Nephron (organoid): Measurements from ENCODE around the gene ASB1.

Experiments
- H3K27ac Mint-ChIP-seq, 3 experiments: 2 replicates each; pipeline ENCODE4 v1.8.0; 2020; ENCODE audit warnings: mixed read lengths in 3 of 3, mild to moderate bottlenecking in 2 of 3, moderate library complexity in 1 of 3
- H3K27me3 Mint-ChIP-seq: 2 replicates; pipeline ENCODE4 v1.8.0; 2021; ENCODE audit warnings: low read depth, mild to moderate bottlenecking, moderate library complexity, mixed read lengths
- H3K36me3 Mint-ChIP-seq: 2 replicates; pipeline ENCODE4 v1.8.0; 2020; ENCODE audit warnings: low read depth, mixed read lengths
- H3K4me1 Mint-ChIP-seq: 2 replicates; pipeline ENCODE4 v1.8.0; 2020; ENCODE audit warnings: mixed read lengths
- H3K4me3 Mint-ChIP-seq, 3 experiments: 2 replicates each; pipeline ENCODE4 v1.8.0; 2020; ENCODE audit warnings: mild to moderate bottlenecking in 3 of 3, mixed read lengths in 3 of 3, moderate library complexity in 2 of 3
- H3K9me3 Mint-ChIP-seq: 2 replicates; pipeline ENCODE4 v1.8.0; 2020; ENCODE audit warnings: mixed read lengths
- TF ChIP-seq, protein P1 (sequence below), 3 experiments: fragments of 200-600 bp; sonication (generic); IDR thresholded peaks; one replicate each; pipeline ENCODE4 v1.5.0; 2021; ENCODE audit warnings: antibody characterized with exemption in 3 of 3; ENCODE audit not compliant: unreplicated experiment in 3 of 3

ASB1 gene

DNA sequence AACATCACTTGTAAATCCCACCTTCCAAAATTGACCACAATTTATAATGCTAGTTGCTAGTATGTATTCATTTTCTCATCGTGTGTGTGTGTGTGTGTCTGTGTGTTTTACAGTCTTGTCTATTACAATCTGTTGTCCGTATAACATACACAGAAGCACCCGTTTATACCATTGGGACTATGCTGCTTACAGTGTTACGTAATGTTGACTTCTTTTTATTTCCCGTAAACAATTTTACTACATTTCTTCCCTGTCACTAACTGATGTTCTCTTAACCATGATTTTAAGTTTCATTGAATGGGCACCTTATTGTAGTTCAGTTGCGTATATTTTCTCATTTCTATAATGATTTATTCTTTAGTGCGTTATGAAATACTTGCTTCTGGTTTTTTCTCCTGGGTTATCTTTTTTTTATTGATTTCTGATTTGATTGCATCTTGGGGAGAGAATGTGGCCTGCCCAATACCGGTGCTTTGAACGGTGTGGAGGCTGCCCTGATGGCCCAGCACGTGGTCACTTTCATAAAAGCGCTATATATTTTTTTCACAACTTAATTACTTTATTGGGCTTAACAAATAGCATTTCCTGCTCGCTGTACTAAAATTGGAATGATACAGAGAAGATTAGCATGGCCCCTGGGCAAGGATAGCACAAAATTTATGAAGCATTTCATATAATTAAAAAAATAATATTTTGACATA, 14.5 kb upstream of the ASB1 start:
- Mint-ChIP-seq H3K4me1 (peaks cover 4% of the 10 kb centered on the region), H3K9me3 (peaks cover 6% of the 10 kb centered on the region), H3K27ac (no peak overlapping the region), H3K36me3 (peaks cover 7% of the 10 kb centered on the region), H3K4me3 (no peak overlapping the region), H3K27me3 (no peaks in the 10 kb centered on the region)
- TF ChIP-seq, protein P1, sequence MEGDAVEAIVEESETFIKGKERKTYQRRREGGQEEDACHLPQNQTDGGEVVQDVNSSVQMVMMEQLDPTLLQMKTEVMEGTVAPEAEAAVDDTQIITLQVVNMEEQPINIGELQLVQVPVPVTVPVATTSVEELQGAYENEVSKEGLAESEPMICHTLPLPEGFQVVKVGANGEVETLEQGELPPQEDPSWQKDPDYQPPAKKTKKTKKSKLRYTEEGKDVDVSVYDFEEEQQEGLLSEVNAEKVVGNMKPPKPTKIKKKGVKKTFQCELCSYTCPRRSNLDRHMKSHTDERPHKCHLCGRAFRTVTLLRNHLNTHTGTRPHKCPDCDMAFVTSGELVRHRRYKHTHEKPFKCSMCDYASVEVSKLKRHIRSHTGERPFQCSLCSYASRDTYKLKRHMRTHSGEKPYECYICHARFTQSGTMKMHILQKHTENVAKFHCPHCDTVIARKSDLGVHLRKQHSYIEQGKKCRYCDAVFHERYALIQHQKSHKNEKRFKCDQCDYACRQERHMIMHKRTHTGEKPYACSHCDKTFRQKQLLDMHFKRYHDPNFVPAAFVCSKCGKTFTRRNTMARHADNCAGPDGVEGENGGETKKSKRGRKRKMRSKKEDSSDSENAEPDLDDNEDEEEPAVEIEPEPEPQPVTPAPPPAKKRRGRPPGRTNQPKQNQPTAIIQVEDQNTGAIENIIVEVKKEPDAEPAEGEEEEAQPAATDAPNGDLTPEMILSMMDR (IDR thresholded peaks at IDR 0.05; ENCODE audit: unreplicated experiment in 3 of 3): no peak

DNA sequence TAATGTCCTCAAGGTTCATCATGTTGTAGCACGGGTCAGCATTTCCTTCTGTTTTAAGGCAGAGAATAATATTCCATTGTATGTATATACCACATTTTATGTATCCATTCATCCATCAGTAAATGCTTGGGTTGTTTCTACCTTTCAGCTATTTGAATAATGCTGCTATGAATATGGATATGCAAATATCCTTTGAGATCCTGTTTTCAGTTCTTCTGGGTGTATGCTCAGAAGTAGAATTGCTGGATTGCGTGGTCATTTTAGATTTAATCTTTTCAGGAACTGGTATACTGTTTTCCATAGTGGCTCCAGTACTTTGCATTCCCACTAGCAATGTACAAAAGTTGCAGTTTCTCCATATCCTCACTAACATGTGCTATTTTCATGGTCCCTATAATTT, 13.4 kb upstream of the ASB1 start:
- no peaks in the 10 kb centered on the region for H3K27me3 Mint-ChIP-seq
- peaks cover 6% of the 10 kb centered on the region for H3K9me3 Mint-ChIP-seq
- peaks cover 7% of the 10 kb centered on the region for H3K36me3 Mint-ChIP-seq
- H3K4me1 Mint-ChIP-seq: peaks cover 4% of the 10 kb centered on the region
- no peak overlapping the region for H3K4me3 Mint-ChIP-seq
- H3K27ac Mint-ChIP-seq: no peak overlapping the region
- TF ChIP-seq, protein P1 (IDR thresholded peaks at IDR 0.05; ENCODE audit: unreplicated experiment in 3 of 3): no peak

DNA sequence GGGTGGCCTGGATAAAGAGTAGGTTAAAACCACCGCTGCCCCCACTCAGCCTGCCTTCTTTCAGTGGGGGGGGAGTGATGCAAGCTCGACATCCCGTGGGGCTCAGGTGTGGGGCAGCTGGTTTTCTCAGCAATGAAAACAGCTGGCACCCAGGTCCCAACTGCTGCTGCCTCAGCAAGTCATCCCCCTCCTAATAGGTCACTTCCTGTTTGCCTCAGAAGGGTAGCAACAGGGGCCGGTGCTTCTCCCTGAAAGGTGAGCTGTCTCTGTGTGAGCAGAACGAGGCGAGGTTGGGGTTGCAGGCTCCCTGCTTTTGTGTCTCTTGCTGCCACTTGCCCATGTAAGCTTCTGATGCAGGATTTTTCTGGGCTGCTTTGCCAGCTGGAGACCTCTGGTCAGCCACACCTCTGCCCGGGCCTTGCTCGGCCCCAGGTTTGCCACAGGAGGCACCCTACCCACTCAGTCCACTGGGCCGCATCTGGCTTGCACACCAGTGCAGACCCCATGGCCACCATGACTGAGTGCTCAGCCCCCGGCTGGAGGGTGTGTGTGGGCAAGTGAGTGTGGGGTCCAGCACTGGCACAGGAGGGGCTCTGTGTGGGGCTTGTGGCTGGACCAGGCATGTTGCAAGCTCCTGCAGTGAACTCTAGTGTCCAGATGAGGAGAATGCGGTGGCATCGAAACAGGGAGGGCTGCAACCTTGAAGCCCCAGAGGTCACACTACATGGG, 11.5 kb upstream of the ASB1 start:
- Mint-ChIP-seq H3K36me3 (peaks cover 3% of the 10 kb centered on the region), H3K27ac (no peak overlapping the region), H3K4me3 (no peak overlapping the region), H3K27me3 (no peaks in the 10 kb centered on the region), H3K4me1 (peaks cover 22% of the 10 kb centered on the region), H3K9me3 (peaks cover 6% of the 10 kb centered on the region)
- TF ChIP-seq, protein P1 (IDR thresholded peaks at IDR 0.05; ENCODE audit: unreplicated experiment in 3 of 3): no peak

DNA sequence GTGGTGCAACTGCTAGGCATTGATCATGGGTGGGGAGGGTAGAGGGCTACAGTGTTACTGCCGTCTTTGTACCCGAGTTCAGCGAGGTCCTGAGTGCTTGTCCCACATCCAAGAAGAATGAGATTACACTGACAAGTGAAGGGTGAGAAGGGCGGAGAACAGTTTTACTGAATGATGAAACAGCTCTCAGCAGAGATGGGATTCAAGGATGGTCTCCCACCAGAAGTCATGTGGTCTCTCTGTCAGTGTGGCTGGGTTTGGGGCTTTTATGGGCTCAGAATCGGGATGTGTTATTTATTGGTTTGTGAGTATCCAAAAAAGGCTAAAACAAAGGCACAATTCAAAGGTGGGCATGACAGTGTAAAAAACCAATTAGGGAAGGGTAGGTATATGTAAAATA, 10.8 kb upstream of the ASB1 start:
- no peaks in the 10 kb centered on the region for H3K36me3 Mint-ChIP-seq
- H3K4me3 Mint-ChIP-seq: no peak overlapping the region
- peaks cover 29% of the 10 kb centered on the region for H3K4me1 Mint-ChIP-seq
- H3K9me3 Mint-ChIP-seq: peaks cover 6% of the 10 kb centered on the region
- no peak overlapping the region for H3K27ac Mint-ChIP-seq
- TF ChIP-seq, protein P1 (IDR thresholded peaks at IDR 0.05; ENCODE audit: unreplicated experiment in 3 of 3): no peak
- no peaks in the 10 kb centered on the region for H3K27me3 Mint-ChIP-seq

DNA sequence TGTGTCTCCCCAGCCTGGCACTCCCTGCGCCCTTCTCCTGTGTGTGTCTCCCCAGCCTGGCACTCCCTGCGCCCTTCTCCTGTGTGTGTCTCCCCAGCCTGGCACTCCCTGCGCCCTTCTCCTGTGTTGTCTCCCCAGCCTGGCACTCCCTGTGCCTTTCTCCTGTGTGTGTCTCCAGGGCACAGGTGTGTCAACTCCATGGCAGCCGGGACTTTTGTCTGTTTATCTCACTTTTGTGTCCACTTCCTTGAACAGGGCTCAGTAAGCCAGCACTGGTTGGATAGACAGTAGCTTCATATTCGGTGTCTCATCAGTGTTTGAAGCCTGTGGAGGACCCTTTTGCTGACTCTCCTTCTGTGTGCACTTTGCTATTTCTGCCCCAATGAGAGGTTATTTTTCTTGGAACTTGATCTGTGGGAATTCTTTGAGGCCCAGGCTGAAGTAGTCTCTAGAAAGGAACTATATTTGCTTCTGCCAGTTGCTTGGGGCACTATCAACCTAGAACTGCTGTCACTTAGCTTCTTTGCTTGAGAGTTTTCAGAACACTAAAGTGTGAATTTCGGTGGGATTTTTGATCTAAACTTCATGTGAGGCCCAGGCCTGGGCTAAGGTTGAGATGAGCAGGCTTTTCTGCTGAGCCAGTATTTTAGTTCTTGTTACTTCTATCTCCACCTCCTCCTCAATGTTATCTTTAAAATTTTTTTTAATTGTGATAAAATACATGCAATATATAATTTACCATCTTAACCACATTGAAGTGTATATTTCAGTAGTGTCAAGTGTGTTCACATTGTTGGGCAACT, 8.3 kb upstream of the ASB1 start:
- H3K4me1 Mint-ChIP-seq: peaks cover 44% of the 10 kb centered on the region
- peak overlapping the region; percentile 92 to 93 (median 92) for H3K27ac Mint-ChIP-seq
- TF ChIP-seq, protein P1 (IDR thresholded peaks at IDR 0.05; ENCODE audit: unreplicated experiment in 3 of 3): no peak
- no peaks in the 10 kb centered on the region for H3K27me3 Mint-ChIP-seq
- no peaks in the 10 kb centered on the region for H3K36me3 Mint-ChIP-seq
- H3K4me3 Mint-ChIP-seq: peak overlapping the region in 2 of 3 experiments; percentile 8 to 33
- peaks cover 6% of the 10 kb centered on the region for H3K9me3 Mint-ChIP-seq
